NCI-H2107 treated with DMSO at 0.1 percent for 48 hours (cell line): ENCODE results near the gene TMEFF2.

ENCODE experiments used
- DNase-seq: peaks from one replicate; lab custom pipeline; 2025; ENCODE audit not compliant: unreplicated experiment; lab: John Stamatoyannopoulos, UW

Gene TMEFF2

DNA sequence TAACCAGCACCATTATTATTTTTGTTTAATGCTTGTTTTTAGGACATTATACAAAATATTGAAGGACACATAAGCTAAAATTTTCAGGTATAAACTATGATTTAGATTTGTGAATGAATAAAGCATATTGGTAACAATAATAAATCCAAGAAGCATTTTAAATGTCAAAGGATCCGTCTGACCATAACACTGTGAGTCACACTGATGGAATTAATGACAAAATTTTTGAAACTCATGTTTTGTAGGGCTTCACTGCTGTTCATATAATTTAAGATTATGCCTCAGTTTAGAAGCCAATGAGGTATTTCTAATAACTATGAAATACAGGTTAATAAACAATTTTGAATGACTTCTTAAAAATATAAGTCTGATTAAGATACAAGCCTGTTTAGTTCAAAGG, 124.6 kb downstream of the TMEFF2 start:
- DNase-seq: no peak

DNA sequence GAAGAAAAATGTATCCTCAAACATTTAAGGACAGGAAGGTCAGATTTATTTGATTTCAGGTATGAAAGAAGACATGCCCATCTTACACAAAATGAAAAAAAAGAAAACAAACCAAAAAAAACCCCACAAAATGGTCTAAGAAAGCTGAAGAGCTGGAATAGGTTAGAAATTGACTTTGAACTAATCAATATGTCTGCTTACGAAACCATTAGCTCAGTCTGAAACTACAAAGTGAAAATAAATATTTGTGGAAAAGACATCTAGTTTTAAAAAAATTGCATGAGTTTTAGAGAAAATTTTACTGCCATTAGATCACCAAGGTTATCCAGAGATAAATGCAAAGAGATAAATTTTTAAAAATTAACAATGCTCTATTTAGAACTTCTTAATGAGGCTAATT, 125.3 kb downstream of the TMEFF2 start:
- no peak for DNase-seq

DNA sequence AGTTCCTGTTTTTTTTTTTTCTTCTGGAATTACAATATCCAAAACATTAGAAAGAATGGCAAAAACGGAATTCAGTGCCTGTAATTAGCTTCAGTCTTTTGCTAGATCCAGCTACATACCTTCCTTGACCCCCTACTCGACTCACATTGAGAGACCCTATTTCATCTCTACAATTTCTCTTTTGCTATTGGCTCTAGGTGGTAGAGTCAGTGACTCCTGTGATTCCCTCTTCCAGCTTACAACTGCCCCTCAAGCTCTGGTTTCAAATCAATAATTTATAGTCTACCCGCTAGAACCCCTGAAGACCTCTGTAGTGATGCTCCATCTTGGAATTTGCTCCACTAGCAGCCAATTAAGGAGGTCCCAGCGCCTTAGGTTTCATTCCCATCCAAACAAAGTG, 125.8 kb downstream of the TMEFF2 start:
- no peak for DNase-seq

DNA sequence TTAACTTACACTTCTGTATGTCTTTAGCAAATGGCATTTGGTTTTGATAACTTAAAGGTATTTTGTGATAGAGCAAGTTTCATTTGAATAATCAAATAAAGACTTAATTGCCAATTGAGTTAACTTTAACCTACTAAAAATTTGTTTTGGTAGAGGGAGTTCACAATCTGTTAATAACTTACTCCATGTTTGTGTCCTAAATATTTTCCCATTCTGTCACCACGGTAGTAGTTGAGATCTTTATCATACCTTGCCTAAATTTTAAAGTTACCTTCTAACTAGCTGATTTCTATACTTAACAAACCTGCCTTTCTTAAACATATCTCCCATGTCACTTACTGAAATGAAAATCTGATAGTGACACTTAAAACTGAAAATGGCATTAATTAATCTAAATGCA, 127.1 kb downstream of the TMEFF2 start:
- no peak for DNase-seq

DNA sequence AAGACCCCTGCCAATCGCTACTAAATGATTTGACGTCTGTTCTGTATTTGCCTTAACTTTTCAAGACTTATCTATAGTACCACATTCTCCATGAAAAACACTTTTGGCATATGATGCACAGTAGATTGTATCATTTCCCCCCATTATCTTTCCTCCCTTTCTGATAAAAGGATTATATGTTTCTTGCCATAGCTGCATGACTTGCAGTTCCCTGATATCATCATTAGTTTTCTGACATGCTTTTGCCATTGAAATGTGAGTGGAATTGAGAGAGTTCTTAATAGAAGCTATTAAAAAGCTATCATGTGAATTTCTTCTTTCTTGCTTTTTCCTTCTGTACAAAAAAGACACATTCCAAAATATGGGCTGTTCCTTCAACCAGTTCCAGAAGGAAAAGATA, 130.3 kb downstream of the TMEFF2 start:
- DNase-seq: no peak

DNA sequence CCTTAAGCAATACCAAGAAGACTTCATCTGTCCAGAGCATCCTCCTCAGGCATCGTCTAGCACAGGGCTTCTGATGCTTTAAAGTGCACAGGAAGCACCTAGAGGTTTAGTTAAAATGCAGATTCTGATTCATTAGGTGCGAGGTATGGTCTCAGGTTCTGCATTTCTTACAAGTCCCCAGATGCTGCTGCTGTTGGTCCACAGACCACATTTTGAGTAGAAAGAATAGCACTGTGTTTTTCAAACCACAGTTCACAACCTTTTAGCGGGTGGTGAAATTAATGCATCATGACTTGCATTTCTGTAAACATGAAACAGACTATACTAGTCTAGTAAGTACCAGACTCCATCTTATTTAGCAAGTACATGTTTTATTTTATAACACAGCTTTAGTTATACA, 134.6 kb downstream of the TMEFF2 start:
- DNase-seq: no peak

DNA sequence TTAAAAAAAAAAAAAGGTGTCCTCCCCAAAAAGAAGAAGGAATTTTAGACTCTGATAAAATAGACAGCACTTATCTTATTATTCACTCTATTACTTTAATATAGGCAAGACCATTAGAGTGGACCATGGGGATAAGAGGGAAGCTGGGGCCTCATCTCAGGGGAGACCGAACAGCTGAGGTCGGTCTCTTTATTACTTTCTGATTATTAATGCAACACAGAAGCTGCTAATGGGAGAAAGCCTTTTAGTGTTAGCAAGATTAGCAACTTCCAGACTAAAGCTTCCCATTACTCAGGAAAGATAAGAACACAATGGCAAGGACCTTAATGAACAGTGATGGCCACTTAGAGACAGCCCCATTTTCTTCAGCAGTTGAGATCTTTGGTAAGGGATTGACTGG, 135.5 kb downstream of the TMEFF2 start:
- DNase-seq: no peak

DNA sequence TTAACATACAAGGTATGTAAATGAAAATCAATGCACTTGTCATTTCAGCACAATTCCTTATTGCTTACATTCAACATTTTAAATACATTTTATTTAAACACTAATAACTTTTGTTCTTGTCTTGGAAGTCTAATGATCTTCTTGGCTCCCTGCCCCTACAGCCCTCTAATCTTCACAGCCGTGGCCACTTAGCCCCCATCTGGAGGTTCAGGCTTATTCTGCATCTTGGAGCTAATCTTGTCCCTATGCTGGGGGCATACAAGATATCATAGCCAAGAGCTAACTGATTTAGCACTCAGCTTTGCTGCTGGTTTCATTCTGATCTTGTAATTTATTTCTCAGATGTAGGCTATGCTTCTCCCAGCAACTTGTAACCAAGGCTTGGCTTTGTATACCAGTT, 140.8 kb downstream of the TMEFF2 start:
- no peak for DNase-seq

DNA sequence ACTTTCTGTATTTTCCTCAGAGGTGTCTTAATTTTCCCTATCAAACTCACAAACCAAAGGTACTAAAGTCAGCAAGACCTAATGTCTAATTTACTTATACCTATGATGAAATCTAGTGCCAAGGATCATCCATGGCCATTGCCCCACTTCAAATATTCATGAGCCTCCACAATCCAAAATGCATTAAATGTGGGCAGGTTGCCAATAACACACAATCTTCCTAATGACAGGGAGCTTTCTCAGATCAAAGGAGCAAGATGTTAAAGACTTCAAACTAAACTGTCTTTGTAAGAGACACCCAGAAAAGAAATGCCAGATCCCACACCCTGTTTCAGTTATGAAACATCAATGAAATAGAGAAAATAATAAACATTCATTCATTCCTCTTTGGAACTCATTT, 143.2 kb downstream of the TMEFF2 start:
- DNase-seq: peak; percentile 43

DNA sequence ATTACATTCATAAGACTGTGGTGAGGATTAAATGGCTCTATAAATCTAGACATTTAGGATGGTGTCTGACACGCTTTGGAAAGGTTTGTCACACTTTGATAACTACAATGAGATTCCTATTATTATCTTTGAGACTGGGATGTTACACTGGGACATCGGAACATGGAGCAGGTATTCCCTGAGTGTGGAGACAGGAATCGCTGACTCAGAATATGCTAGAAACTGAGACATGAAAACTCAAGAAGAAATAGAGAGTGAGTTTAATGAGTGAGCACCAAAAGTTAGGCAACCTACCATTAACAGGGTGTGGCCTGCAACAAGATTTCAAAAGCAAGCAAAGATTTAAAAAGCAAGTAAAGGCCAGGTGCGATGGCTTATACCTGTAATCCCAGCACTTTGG, 145.4 kb downstream of the TMEFF2 start:
- DNase-seq: no peak

DNA sequence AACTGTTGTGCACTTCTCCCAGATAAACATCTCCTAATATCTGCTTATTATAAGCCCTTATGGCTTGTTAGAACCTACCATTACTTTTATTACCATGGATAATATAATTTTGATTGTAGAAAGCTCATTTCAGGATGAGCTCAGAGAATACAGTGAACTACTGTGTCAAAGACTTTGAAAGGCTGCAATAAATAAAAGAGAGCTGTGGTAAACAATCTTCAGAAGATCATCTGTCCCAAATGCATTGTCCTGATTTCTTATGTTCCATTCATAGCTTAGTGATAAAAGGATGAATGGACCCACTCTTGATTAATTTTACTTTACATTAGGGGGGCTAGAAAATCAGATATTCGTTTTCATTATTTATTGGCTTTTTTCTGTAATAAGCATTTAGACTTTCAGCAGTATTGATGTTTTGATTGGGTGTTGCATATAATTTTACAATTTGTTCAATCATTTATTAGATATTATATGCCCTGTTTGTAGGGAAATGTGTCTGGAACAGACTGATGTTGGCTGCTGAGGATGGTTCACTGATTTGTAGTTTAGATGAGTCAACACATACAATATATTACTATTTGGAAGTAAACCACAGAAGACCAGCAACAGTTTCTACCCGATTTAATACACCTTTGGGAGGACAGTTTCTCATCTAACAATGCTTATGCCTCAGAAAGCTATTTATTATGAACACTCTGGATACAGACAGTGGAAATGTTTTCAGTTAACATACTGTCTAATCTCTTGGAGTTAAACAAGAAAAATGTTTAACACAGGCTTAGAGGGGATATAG, 147.2 kb downstream of the TMEFF2 start:
- DNase-seq: no peak

DNA sequence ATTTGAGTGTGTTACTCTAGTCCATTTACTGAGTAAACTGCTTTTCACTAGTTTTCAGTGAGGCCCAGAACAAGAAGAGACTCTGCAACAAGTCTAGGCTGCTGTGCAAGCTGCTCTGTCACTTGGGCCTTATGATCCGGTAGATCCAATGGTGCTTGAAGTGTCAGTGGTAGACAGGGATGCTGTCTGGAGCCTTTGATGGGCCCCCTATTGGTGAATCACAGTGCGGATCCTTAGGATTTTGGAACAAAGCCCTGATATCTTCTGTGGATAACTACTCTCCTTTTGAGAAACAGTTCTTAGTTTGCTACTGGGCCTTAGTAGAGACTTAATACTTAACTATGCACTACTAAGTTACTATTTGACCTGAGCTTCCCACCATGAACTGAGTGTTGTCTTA, 150.2 kb downstream of the TMEFF2 start:
- DNase-seq: no peak

DNA sequence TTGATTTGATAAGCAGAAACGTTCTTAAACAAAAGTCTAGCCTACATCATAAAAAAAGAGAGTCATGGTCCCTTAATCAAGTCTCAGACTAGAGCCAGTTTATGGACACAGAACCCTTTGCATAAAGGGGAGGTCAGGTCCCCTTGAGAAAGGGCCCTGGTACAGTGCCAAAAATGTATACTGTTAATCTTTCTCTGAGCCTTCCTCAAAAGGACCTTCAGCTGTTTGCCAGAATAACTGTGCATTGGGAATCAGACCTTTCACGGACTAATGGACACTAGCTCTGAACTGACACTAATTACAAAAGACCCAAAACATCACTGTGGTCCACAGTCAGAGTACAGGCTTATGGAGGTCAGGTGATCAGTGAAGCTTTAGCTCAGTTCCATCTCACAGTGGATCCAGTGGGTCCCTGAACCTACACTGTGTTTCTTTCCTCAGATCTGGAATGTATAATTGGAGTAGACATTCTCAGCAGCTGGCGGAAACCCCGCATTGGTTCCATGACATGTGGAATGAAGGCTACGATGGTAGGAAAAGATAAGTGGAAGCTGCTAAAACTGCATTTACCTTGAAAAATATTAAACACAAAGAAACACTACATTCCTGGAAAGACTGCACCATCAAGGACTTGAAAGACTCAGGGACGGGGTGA, 151.4 kb downstream of the TMEFF2 start:
- no peak for DNase-seq

DNA sequence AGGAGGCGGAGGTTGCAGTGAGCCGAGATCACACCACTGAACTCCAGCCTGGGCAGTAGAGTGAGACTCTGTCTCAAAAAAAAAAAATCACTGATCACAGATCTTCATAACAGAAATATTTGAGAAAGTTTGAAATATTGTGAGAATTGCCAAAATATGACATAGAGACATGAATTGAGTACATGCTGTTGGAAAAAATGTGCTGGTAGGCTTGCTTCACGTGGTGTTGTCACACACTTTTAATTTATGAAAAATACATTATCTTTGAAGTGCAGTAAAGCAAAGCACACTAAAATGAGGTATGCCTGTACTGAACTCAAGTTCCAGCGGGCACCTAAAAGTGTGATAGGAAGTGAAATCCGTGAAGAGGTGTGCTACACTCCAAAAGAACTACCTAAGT, 152.6 kb downstream of the TMEFF2 start:
- DNase-seq: no peak

DNA sequence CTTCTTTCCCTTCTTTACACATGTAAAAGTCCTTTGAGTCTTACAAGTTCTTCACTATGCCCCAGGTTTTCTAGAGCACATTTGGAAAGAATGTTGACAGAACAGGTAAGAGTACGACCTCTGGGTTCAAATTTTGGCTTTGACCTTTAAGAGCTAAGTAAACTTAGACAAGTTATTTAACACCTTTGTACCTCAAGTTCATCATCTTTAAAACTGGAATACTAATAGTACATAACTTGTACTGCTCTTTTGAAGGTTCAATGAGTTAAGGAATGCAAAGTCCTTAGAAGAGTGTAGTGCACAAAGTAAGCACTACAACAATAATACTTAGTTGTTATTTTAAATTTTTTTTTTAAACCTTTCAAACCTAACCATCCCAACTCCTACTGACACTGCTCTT, 156.6 kb downstream of the TMEFF2 start:
- no peak for DNase-seq

DNA sequence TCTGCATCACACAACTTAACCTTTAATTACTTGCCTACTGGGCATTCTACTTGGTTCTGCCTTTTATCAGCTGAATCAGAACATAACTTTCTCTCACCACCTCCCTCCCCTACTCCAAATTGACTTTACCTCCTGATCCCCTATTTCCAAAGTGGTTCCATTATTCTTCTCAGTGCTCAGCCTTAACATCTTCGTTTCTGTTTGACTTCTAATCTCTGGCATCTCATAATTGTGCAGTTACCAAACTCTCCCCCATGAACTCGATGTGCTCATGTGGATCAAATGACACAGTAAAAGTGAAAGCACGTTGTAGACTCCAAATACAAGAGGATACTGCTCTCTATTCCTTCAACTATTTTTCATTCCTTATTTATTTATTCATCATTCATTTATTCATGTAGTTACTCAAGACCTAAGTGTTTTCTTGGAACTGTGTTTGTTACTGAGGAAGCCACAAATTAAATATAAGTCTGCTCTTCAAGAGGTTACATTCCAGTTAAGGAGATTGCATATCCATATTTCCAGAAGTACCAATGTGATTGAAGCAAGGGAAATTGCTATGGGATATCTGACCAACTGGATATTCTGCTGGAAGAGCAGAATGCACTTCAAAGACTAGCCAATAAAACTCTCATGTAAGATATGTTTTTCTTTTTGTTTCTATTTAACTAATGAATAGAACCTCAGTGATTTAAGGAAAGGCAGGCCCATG, 158.8 kb downstream of the TMEFF2 start:
- DNase-seq: peak; percentile 43

DNA sequence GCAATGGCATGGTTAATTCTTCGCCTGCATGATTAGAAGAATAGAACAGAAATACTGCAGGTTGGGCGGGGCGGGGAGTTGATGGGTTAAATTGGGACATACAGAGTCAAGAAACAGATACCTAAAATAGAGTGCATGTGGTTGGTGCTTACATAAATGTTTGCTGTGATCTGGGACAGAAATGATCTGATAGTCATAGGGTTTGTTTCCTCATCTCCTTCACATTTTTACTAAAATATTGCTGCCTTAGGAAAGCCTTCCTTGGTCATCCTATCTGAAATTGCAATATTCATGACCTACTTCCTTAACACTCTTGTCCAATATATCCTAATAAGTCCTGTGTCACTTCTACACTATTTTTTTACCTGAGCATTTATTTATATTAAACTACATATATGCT, 163.9 kb downstream of the TMEFF2 start:
- DNase-seq: no peak

DNA sequence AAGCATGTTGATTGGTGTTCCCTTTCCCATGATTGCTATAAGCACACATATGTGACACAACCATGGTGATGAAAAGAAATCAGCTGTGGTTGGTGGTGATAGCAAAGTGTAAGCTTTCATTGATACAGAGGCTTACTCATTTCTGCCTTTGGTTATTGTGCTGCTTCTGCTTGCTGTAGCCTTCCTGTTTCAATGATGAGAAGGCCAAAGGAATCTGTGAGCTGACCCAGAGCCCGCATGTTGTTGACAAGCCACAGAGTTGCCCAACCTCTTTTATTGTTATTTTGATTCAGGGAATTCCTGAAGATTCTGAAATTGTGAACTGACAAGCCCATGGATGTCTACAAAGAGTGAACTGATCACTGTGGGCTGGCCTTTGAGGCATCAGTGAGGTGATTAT, 164.4 kb downstream of the TMEFF2 start:
- no peak for DNase-seq

DNA sequence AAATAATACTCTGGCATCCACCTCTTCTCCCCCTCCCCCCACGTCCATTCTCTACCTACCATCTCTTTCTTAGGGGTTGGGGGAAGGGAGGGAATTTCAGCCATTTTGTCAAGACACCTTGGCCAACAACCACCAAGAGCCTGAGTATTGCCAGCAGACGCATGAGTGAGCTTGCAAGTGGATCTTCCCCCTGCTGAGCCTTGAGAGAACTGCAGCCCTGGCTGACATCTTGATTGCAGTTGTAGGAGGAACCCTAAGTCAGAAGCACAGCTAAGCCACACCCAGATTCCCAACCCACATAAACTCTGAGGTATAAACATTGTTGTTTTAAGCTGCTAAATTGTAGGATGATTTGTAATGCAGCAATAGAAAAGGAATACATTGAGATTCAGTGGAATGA, 165.6 kb downstream of the TMEFF2 start:
- no peak for DNase-seq

DNA sequence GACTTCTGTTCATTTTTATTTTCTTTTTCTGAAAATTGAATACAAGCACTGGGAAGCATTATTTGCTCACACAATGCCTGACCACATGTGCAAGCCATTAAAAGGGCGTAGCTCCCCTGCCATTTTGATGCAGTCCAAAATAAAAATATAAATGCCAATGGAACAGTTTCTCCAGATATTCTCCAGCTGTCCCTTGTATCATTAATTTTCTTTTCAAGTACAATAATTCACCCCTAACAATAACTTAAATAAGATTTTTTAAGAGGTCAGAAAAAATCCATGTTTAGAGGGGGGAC, 168.0 kb downstream of the TMEFF2 start:
- DNase-seq: no peak

DNA sequence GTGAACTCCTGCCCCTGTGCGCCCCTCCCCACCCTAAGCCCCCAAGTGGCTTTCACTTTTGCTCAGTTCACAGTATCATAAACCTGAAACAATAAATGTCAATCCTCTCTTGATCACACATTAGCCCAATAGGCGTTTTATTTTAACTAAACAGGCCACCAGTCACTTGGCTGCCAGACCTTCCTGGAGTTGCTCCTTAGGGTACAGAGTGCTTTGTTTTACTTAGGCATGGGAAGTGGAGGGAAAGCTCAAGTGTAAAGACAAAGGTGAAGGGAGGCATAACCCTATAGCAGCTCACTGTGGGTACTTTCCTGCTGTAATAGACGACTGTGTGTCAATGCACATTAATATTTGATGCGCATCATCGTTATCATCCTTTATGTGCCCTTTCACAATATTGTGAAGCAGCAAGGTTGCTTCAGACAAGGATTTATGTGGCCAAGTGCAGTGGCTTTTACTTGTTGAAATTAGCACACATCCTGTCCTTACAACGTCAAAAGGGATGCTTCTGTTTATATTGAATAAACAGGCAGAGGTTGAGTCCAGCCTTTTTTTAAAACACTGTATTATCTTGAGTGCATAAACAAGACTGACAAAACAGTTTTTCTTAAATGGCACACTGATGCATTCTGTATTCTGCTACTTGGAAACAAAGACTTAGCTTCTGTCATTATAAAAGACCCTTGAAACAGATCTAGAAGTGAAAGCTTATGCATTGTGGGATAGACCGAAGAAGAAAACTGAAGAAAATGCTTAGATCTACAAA, 168.5 kb downstream of the TMEFF2 start:
- DNase-seq: no peak

DNA sequence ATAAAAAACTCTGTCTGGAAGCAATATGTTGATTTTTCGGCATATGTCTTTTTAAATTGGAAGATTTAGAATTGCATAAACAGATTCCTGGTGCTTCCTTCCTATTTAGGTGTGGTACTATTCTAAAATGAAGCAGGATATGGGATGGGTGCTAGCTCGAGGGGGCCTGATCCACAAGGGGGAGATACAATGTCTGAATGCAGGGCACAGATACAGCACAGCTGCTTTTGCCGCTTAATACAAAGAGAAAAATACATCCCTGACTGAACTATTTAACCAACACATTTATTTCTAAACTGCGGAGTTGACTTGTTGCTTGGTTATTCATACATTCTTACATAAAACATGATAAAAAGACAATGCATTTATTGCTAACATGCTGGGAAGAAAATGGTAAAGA, 169.1 kb downstream of the TMEFF2 start:
- DNase-seq: no peak
